Activated naive CD4-positive, alpha-beta T cell treated with anti-CD3 and anti-CD28 coated beads, Interleukin-2, amount 10 ng/mL, durations not matched to agents 7 days and 5 days (primary cell): ENCODE data around the gene TEC.
A peak's percentile ranks its signal among the peaks of the same experiment; 100 is the strongest.
"Not testable (repeated sequence)": the region's sequence is repeated elsewhere in the genome, so short reads cannot be mapped to it uniquely, and the experiment has no call there.

ENCODE experiments used
- CTCF ChIA-PET: fragments of 350-600 bp; sonication (Branson Sonifier 250); formaldehyde crosslinking; loops from one replicate; lab custom pipeline; 2021; ENCODE audit warnings: antibody characterized with exemption; lab: Charles Lee
- DNase-seq: peaks from one replicate; pipeline ENCODE4 v3.0.0-alpha.2; 2020
- H3K27ac Mint-ChIP-seq: one replicate; pipeline ENCODE4 v1.8.0; 2021; ENCODE audit warnings: mild to moderate bottlenecking, moderate library complexity, mixed read lengths
- H3K27me3 Mint-ChIP-seq: one replicate; pipeline ENCODE4 v1.8.0; 2021; ENCODE audit warnings: mild to moderate bottlenecking, mixed read lengths
- H3K36me3 Mint-ChIP-seq: one replicate; pipeline ENCODE4 v1.8.0; 2021; ENCODE audit warnings: mixed read lengths
- H3K4me1 Mint-ChIP-seq: one replicate; pipeline ENCODE4 v1.8.0; 2021; ENCODE audit warnings: mixed read lengths
- H3K4me3 Mint-ChIP-seq: one replicate; pipeline ENCODE4 v1.8.0; 2021; ENCODE audit warnings: mild to moderate bottlenecking, moderate library complexity, mixed read lengths
- H3K9me3 Mint-ChIP-seq: one replicate; pipeline ENCODE4 v1.8.0; 2021; ENCODE audit warnings: mixed read lengths

The TEC gene

GRCh38 chr4:48172651-48173050 lies 97.0 kb downstream of the TEC start:
- no peak for DNase-seq
- H3K27me3 Mint-ChIP-seq: no peaks in the 10 kb centered on the region
- H3K27ac Mint-ChIP-seq: no peak overlapping the region
- no peak overlapping the region for H3K4me3 Mint-ChIP-seq
- H3K4me1 Mint-ChIP-seq: no peaks in the 10 kb centered on the region
- H3K9me3 Mint-ChIP-seq: no peaks in the 10 kb centered on the region
- CTCF ChIA-PET: no interaction called here
- H3K36me3 Mint-ChIP-seq: no peaks in the 10 kb centered on the region

GRCh38 chr4:48169636-48170035 lies 100.0 kb downstream of the TEC start:
- H3K36me3 Mint-ChIP-seq: no peaks in the 10 kb centered on the region
- H3K9me3 Mint-ChIP-seq: no peaks in the 10 kb centered on the region
- no peak overlapping the region for H3K4me3 Mint-ChIP-seq
- no peaks in the 10 kb centered on the region for H3K4me1 Mint-ChIP-seq
- DNase-seq: no peak
- H3K27ac Mint-ChIP-seq: no peak overlapping the region
- no peaks in the 10 kb centered on the region for H3K27me3 Mint-ChIP-seq
- CTCF ChIA-PET: no interaction called here

- no peak overlapping the region for H3K4me3 Mint-ChIP-seq
- H3K4me1 Mint-ChIP-seq: peaks cover 3% of the 10 kb centered on the region
- DNase-seq: no peak
- CTCF ChIA-PET: no interaction called here
- H3K36me3 Mint-ChIP-seq: no peaks in the 10 kb centered on the region
- no peaks in the 10 kb centered on the region for H3K9me3 Mint-ChIP-seq
- no peaks in the 10 kb centered on the region for H3K27me3 Mint-ChIP-seq
- H3K27ac Mint-ChIP-seq: no peak overlapping the region
These were observed 101.9 kb downstream of the TEC start for GRCh38 chr4:48167538-48168263.

GRCh38 chr4:48164561-48164960 lies 105.1 kb downstream of the TEC start:
- H3K9me3 Mint-ChIP-seq, H3K4me1 Mint-ChIP-seq, DNase-seq, H3K27me3 Mint-ChIP-seq, CTCF ChIA-PET, H3K36me3 Mint-ChIP-seq, H3K4me3 Mint-ChIP-seq, H3K27ac Mint-ChIP-seq: not testable (repeated sequence)

GRCh38 chr4:48163746-48164145 lies 105.9 kb downstream of the TEC start:
- H3K4me3 Mint-ChIP-seq: no peak overlapping the region
- peaks cover 3% of the 10 kb centered on the region for H3K4me1 Mint-ChIP-seq
- H3K9me3 Mint-ChIP-seq: peaks cover 2% of the 10 kb centered on the region
- no peak overlapping the region for H3K27ac Mint-ChIP-seq
- CTCF ChIA-PET: no interaction called here
- no peaks in the 10 kb centered on the region for H3K36me3 Mint-ChIP-seq
- no peak for DNase-seq
- no peaks in the 10 kb centered on the region for H3K27me3 Mint-ChIP-seq

GRCh38 chr4:48162162-48162561 lies 107.5 kb downstream of the TEC start:
- Mint-ChIP-seq H3K4me1 (peaks cover 3% of the 10 kb centered on the region), H3K4me3 (no peak overlapping the region), H3K9me3 (peaks cover 2% of the 10 kb centered on the region), H3K36me3 (no peaks in the 10 kb centered on the region), H3K27ac (no peak overlapping the region), H3K27me3 (no peaks in the 10 kb centered on the region)
- no peak for DNase-seq
- CTCF ChIA-PET: no interaction called here

- Mint-ChIP-seq H3K27me3 (no peaks in the 10 kb centered on the region), H3K36me3 (peaks cover 5% of the 10 kb centered on the region), H3K9me3 (peaks cover 15% of the 10 kb centered on the region), H3K27ac (no peak overlapping the region), H3K4me1 (no peaks in the 10 kb centered on the region), H3K4me3 (no peak overlapping the region)
- no peak for DNase-seq
- CTCF ChIA-PET: no interaction called here
These were observed 112.4 kb downstream of the TEC start for GRCh38 chr4:48157271-48157670.

- no peak overlapping the region for H3K27ac Mint-ChIP-seq
- H3K4me1 Mint-ChIP-seq: no peaks in the 10 kb centered on the region
- no peak for DNase-seq
- CTCF ChIA-PET: no interaction called here
- peaks cover 15% of the 10 kb centered on the region for H3K9me3 Mint-ChIP-seq
- H3K27me3 Mint-ChIP-seq: no peaks in the 10 kb centered on the region
- H3K36me3 Mint-ChIP-seq: peaks cover 5% of the 10 kb centered on the region
- no peak overlapping the region for H3K4me3 Mint-ChIP-seq
These were observed 113.2 kb downstream of the TEC start for GRCh38 chr4:48156423-48156822.

GRCh38 chr4:48153791-48154550 lies 115.7 kb downstream of the TEC start:
- H3K27me3 Mint-ChIP-seq: no peaks in the 10 kb centered on the region
- no peak overlapping the region for H3K4me3 Mint-ChIP-seq
- no peak overlapping the region for H3K27ac Mint-ChIP-seq
- no peaks in the 10 kb centered on the region for H3K4me1 Mint-ChIP-seq
- peaks cover 13% of the 10 kb centered on the region for H3K9me3 Mint-ChIP-seq
- DNase-seq: no peak
- H3K36me3 Mint-ChIP-seq: peaks cover 5% of the 10 kb centered on the region
- CTCF ChIA-PET: no interaction called here

GRCh38 chr4:48152259-48152658 lies 117.4 kb downstream of the TEC start:
- H3K27ac Mint-ChIP-seq: no peak overlapping the region
- H3K27me3 Mint-ChIP-seq: no peaks in the 10 kb centered on the region
- peaks cover 5% of the 10 kb centered on the region for H3K36me3 Mint-ChIP-seq
- no peak for DNase-seq
- CTCF ChIA-PET: no interaction called here
- peaks cover 13% of the 10 kb centered on the region for H3K9me3 Mint-ChIP-seq
- H3K4me1 Mint-ChIP-seq: no peaks in the 10 kb centered on the region
- no peak overlapping the region for H3K4me3 Mint-ChIP-seq

- Mint-ChIP-seq H3K4me1 (no peaks in the 10 kb centered on the region), H3K9me3 (peaks cover 10% of the 10 kb centered on the region), H3K27ac (no peak overlapping the region), H3K36me3 (peaks cover 3% of the 10 kb centered on the region), H3K4me3 (no peak overlapping the region), H3K27me3 (no peaks in the 10 kb centered on the region)
- CTCF ChIA-PET: interaction anchor here (1.0 kb wide), 1 partner anchor 216 kb away, joined by 3 read pairs; no protein-coding TSS in a partner anchor
- DNase-seq: no peak
These were observed 119.7 kb downstream of the TEC start for GRCh38 chr4:48149827-48150370.

- Mint-ChIP-seq H3K9me3 (no peaks in the 10 kb centered on the region), H3K4me1 (no peaks in the 10 kb centered on the region), H3K27ac (no peak overlapping the region), H3K36me3 (no peaks in the 10 kb centered on the region), H3K4me3 (no peak overlapping the region), H3K27me3 (no peaks in the 10 kb centered on the region)
- CTCF ChIA-PET: no interaction called here
- no peak for DNase-seq
These were observed 122.0 kb downstream of the TEC start for GRCh38 chr4:48147621-48148020.

- no peaks in the 10 kb centered on the region for H3K27me3 Mint-ChIP-seq
- no peaks in the 10 kb centered on the region for H3K9me3 Mint-ChIP-seq
- DNase-seq: no peak
- peaks cover 11% of the 10 kb centered on the region for H3K36me3 Mint-ChIP-seq
- H3K27ac Mint-ChIP-seq: no peak overlapping the region
- H3K4me1 Mint-ChIP-seq: peaks cover 52% of the 10 kb centered on the region
- H3K4me3 Mint-ChIP-seq: no peak overlapping the region
- CTCF ChIA-PET: interaction anchor here (0.8 to 5.3 kb wide), 5 partner anchors 13 to 135 kb away, joined by 3 to 143 read pairs (median 4); no protein-coding TSS in a partner anchor
These were observed 128.6 kb downstream of the TEC start for GRCh38 chr4:48141048-48141447.

- peak; percentile 35 for DNase-seq
- Mint-ChIP-seq H3K4me1 (peaks cover 65% of the 10 kb centered on the region), H3K27ac (peak overlapping the region; percentile 96), H3K27me3 (no peaks in the 10 kb centered on the region), H3K4me3 (peak overlapping the region; percentile 68), H3K9me3 (no peaks in the 10 kb centered on the region), H3K36me3 (peaks cover 20% of the 10 kb centered on the region)
- CTCF ChIA-PET: interaction anchor here (1.0 to 5.3 kb wide), 12 partner anchors 12 to 435 kb away, joined by 3 to 143 read pairs (median 4); no protein-coding TSS in a partner anchor
These were observed 129.9 kb downstream of the TEC start for GRCh38 chr4:48139691-48140090.
